ENCODE data around the gene PIGN.

Gene PIGN

GRCh38 chr18:62098960-62099359 lies 87.9 kb downstream of the PIGN start:
- no peak for TF ChIP-seq CTCF (IDR thresholded peaks at IDR 0.05; ENCODE audit: low read depth, low read length)

GRCh38 chr18:62097698-62098097 lies 89.2 kb downstream of the PIGN start:
- H3K4me3 ChIP-seq (ENCODE audit: low read depth, low read length), result no peak overlapping the region
- no peak for TF ChIP-seq CTCF (IDR thresholded peaks at IDR 0.05; ENCODE audit: low read depth, low read length)

More at GRCh38 chr18:62098960-62099359, 87.9 kb downstream of the PIGN start:
- no peak overlapping the region for H3K4me3 ChIP-seq (ENCODE audit: low read depth, low read length)

- no peak overlapping the region for H3K4me3 ChIP-seq (ENCODE audit: low read depth, low read length)
- no peak for TF ChIP-seq CTCF (IDR thresholded peaks at IDR 0.05; ENCODE audit: low read depth, low read length)
Observed at GRCh38 chr18:62091487-62092120, 95.3 kb downstream of the PIGN start.

GRCh38 chr18:62089174-62089573 lies 97.7 kb downstream of the PIGN start:
- H3K4me3 ChIP-seq (ENCODE audit: low read depth, low read length), result no peak overlapping the region
- TF ChIP-seq CTCF (IDR thresholded peaks at IDR 0.05; ENCODE audit: low read depth, low read length), result no peak

- no peak for TF ChIP-seq CTCF (IDR thresholded peaks at IDR 0.05; ENCODE audit: low read depth, low read length)
Observed at GRCh38 chr18:62088156-62088555, 98.7 kb downstream of the PIGN start.

GRCh38 chr18:62085756-62086155 lies 101.1 kb downstream of the PIGN start:
- no peak for TF ChIP-seq CTCF (IDR thresholded peaks at IDR 0.05; ENCODE audit: low read depth, low read length)

More at GRCh38 chr18:62088156-62088555, 98.7 kb downstream of the PIGN start:
- H3K4me3 ChIP-seq (ENCODE audit: low read depth, low read length), result no peak overlapping the region

GRCh38 chr18:62081761-62082294 lies 105.0 kb downstream of the PIGN start:
- no peak for TF ChIP-seq CTCF (IDR thresholded peaks at IDR 0.05; ENCODE audit: low read depth, low read length)
- H3K4me3 ChIP-seq (ENCODE audit: low read depth, low read length), result no peak overlapping the region

More at GRCh38 chr18:62085756-62086155, 101.1 kb downstream of the PIGN start:
- H3K4me3 ChIP-seq (ENCODE audit: low read depth, low read length), result no peak overlapping the region
